HG03342 (cell line): ENCODE measurements around the gene CREB5.

Experiments used
- ATAC-seq: cut with Tn5 transposase; IDR thresholded peaks from one replicate; pipeline ENCODE4 v1.9.1; 2021; ENCODE audit warnings: mild to moderate bottlenecking, moderate library complexity; ENCODE audit not compliant: unreplicated experiment

CREB5 gene

DNA sequence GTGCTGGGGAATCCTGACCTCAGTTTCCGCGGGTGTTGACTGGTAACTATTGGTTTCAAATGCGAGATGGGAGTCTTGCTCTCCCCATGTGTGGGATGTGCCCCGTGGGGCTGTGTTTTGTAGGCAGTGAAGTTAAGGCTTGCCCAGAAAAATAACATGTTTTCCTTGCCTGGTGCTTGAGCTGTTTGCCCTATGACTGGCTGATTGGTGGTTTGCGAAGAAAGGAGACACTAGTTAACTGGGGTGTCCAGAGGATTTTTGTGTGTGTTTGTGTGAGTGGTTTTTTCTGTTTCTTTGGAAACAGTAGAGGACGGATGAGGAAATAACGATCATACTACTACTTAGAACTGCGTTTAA, 61.9 kb downstream of the CREB5 start:
- no peak for ATAC-seq

DNA sequence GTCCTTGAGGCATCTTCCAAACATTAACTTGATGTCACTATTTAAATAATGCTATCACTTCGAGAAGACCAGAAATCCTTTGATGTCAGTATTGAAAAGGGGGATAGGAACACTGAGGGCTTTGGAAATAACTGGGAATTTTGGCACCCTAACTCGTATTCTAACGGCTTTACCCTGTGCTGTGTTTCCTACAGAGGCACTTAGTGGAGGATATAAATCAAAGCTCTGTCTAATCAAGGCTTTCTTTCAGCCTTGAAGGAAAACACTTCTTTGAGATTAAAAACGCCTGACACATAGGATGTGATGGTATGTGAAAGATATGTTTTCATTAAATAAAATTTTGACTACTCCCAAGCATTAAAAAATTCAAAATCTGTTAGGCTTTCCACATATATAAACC, 62.3 kb downstream of the CREB5 start:
- no peak for ATAC-seq

DNA sequence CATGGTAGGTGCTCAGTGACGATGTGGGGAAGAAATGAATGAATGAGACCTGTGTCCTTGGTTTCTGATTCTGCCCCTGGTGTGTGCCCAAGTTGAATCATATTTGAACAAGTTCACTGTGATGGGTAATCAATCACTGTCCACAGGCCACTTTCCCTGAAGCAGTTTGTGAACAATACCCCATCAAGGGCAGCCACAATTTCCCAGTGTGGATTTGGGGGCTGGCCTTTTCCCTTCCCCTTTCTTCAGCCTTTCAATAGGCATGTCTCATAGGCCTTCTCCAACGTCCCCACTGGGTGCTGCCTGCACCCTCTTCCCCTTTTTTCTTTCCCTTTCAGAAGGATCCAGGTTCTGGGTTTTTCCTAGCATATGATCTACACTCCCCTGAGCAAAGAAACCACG, 64.7 kb downstream of the CREB5 start:
- no peak for ATAC-seq

DNA sequence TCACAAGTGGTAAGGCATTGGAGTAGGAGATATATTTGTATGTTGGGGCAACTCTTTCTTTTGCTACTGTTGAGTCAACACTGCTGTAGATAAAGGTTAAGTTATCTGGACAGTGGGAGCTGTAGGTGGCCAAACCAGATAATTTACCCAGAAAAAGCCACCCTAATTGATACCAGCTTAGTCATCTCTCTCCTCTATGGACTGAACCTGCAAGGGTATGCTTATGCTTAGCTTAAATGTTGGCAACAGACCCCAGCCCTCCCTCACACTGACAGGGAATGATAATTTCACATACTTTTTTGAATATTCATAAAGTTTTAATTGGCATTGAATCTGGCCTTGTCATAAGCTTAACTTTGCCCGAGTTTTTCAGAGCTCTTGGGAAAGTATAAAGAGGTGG, 66.3 kb downstream of the CREB5 start:
- ATAC-seq = no peak

DNA sequence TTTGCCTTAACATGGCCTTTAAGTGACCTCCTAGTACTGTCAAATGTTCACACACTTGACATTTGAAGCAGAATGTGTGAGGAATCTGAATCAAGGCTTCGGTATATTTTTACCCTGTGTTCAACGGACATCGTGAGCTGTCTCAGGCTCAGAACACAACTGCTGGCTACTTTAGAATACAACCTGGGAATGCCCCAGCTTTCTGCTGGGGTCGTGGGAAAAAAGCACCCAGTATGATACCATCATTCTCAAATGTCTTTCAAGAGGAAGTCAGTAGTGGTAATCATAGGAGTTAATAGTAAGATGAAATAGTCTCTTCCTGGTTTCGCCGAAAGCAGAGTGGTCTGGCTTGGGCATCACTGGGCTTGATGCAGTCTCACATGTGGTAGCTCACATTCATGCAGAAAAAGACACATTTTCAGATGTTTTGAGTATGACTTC, 67.2 kb downstream of the CREB5 start:
- peak; percentile 54 for ATAC-seq

DNA sequence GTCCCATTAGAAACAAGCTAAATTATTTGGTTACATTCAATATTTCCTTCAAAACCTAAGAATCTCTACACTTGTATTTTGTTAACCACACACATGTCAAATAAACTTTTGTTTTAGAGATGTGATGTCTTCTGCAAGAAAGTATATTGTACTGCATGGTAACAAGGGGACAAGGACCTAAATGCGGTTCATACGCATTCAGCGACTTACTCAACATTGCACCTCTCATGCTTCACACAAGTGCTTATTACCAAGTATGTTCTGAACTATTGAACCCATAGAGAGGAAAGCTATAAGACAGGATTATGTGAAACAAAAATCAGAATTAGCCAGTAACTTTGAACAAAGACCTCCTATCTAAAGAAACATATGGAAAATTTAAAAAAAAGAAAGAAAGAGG, 68.3 kb downstream of the CREB5 start:
- ATAC-seq = no peak

DNA sequence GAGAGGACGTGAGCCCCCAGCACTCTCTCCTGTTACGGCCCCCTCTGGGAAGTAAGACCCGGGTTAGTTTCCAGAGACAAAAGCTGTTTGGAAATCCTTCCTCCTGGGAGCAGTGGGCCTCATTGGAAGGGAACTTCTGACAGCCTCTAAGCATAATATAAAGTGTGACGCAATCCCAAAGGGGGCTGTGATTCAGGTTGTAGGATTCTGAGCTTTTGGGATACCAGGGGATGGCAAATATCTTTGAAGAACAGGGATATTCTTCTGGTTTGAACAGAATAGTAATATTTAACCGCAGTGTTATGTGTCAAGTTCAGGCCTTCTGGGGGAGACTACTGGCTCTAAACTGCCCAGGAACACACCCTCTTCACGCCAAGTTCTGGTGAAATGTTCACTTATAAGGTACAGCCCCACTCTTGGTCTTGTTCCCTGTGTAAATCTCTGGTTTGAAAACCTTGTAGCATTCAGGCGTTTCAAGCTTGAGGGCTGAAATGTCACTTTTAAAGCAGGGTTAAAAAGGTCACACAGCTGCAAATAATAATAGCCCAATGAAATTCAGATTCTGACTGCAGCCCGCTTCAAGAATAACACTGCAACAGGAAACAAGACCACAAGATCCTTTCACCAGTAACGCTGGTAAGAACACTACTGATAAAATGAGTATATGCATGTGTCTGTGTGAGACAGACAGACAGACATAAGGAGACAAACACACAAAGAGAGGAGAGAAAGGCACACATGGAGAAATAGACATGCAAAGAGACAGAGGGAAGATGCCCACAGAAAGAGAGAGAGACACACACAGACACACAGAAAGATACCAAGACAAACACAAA, 69.0 kb downstream of the CREB5 start:
- peak; percentile 72 for ATAC-seq

DNA sequence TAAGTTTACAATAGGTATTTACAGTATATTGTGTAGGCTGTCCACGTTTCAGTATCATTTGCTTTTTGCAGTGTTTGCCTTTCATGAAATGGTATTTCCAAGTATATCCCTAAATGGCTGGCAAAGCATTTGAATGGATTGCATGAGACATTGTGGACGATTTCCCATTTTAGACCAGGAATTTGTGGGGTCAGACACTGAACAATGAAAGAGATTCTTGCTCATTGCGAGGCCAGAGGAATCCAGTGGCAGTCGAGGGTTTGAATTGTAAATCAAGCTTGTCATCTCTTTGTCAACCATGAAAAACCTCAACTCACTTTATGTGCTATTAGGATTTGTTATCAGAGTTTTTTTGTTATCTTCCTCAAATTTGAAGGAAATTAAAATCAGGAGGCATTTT, 70.8 kb downstream of the CREB5 start:
- no peak for ATAC-seq

DNA sequence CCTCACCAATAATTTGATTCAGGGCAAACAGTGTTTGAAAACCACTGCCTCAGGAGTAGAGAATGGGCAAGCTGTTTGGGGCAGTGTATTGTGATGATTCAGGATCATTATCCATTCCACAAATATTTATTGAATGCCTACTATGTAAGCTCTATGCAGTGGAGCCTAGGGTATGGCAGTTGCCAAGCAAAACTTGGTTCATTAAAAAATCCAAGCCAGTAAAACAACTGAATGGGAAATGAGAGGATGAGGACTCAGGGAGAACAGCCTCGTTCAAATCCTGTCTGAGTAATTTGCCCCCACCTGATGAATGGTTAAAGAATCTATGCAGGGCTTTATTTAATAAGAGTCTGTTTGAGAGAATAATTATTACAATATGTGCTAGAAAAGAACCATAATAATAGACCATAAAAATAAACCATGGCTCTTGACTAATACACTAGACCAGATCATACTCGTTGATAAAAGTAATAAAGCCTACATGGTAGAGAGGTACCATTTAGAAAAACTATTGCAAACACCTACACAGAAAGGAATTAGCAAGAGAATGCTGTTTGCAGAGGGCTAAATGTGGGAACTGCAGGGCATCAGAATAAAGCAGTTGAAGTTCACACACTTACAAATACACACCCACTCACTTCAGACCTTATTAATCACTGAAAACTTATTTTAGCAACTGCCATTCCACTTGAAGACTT, 71.7 kb downstream of the CREB5 start:
- no peak for ATAC-seq

DNA sequence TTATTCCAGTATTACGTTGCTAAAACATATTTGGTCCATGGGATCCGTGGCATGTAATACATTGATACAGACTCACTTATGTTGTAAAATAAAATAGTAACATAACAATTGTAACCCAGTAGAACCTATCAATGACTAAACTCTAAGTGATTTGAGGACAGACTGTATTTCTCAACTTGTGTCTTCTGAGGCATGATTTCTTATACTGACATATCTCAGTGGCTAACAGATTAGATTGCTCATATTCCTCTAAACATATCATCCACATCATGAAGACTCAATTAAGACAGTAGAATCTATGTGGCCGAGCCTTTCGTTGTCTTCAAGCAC, 72.3 kb downstream of the CREB5 start:
- ATAC-seq = no peak

DNA sequence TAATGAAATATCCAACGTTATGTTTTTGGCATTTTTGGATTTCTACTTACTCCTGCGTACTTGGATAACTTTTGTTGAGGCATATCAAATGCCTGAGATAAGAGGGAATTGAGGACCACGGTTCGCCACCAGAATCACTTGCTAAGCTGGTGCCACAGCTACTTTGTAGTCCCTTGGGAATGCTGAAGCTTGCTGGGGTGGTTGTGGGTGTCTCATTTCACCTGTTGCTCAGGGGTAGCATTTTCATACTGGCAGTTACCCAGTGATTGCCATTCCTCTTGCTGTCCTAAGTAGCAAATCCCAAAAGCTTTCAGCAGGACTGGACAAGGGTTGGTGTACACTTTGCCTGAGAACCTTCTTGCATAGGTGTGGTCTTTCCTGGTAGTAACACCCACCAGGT, 75.2 kb downstream of the CREB5 start:
- ATAC-seq = no peak

DNA sequence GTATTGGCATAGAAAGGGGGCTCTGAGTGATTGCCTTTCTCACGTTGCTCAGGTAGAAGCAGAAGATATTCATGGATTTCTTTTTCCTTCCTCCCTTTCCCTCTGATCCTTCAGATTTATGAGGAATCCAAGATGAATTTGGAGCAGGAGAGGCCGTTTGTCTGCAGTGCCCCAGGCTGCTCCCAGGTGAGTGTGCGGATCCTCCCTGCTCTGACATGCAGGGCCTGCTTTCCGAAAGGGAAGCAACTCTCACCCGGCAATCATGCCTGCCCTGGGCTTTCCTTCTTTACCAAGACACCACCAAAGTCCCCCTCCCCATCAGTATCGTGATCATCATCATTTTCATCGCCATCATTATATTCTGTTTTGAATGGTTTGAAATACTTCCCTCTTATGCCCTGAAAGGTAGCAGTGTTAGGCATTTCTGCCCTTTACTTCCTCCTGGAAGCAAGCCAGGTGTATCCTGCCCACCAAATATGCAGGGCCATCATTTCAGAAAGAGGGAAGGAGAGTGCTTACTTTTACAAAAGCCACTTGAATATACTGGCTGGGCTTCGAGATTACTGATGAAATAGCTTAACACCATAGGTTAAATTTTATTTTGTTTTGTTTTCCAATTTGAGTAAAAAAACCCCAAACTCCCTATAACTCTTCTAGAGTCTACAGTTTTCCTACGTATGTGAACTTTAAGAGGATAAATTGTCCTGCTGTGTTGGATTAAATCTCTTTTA, 75.9 kb downstream of the CREB5 start:
- no peak for ATAC-seq

DNA sequence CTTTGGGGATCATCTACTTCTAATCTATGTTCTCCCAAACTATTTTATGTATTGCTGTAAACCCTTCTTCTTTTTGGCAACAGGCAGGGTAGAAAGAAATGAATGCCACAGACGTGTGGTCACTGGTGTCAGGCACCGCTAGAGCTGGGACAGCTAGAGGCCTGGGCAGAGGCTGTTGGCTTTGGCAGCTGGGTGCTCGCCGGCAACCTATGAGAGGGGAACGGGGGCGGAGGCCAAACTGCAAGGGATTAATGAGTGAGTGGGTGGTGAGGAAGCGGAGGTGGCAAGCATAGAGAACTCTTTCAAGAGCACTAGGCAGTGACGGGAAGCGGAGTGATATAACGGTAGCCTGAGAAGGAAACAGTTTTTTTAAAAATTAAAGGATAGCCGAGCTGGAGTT, 78.5 kb downstream of the CREB5 start:
- no peak for ATAC-seq

DNA sequence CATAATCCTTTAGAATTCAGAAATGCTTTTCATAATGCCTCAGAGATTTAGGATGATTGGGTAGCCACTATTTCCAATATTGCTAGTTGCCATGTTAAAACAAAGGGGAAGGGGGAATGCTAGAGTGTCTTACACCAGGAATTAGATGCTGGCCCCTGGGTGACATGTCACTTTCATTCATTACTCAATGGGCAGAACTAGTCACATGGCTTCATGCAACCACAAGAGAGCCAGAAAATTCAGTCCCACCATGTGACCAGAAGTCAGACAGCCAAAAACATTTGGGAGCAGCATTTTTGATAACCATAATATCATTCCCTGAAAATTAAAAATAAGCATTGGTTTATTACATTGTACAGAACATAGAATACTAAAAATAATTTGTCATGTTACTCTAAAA, 81.2 kb downstream of the CREB5 start:
- no peak for ATAC-seq

DNA sequence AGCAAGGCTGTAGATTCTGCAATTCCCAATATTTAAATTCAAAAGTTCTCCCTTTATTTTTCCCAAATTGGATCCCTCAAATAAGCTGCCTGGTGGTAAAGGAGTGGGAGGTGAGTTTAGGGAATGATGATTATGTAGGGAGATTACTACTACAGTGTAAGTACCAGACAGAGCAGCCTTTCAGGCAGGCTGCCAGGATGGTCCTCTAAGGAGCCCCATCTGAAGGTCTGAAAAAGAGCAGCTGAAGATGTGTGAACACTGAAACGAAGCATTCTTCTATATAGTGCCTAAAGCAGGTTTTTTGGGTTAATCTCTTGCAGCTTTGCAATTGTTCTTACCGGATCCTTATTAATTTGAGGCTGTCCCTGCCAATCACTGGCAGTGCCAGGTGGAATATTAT, 84.7 kb downstream of the CREB5 start:
- ATAC-seq = no peak

DNA sequence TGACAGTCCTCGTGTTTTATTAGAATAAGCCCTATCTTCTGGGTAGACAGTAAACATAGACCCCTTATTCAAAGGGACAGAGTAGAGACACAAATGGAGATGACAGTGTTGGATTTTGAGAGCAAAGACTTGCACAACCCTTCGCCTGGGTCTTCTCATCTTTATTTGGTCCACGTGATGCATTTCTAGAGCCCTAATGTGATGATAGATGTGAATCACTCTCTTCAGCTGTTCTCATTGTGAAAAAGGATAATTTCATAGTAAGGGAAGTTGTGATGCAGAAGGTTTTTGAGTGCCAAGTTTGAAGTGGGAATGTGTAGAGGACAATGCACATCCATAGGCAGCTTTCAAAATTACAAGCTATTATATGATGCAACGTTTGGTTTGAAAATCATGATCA, 86.3 kb downstream of the CREB5 start:
- ATAC-seq = no peak

DNA sequence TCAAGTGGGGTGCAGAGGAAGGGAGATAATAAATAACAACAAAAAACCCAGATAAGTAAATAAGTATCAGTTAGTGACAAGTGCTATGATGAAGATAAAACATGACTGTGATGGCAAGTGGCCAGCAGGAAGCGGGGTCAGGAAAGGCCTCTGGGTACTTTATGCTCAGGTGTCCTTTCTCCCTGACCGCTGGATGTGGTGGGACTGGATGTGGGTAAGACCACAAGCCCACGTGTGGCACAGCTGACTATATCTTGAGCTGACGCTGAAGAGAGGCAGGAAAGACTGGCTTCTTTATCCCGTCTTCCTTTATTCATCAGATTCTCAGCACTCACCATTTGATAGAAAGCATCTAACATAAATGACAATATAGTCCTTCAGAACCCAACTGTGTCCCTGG, 87.8 kb downstream of the CREB5 start:
- no peak for ATAC-seq

DNA sequence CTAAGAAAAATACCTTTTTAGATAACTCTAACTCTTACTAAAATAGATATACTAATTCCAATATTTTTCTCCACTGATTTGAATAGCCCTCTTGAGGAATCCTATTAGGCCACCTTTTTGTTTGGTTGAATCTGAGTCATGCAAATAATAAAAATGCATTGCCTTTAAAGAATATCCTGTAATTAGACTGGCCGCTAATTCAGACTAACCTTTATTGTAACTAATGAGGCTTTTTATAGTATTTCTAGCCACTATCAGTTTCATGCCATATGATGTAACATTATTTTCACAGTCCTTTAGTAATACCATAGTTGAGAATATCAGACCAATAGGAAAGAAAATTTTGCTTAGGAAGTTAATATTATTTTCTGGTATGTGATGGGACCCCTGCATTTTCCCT, 90.1 kb downstream of the CREB5 start:
- ATAC-seq = no peak

DNA sequence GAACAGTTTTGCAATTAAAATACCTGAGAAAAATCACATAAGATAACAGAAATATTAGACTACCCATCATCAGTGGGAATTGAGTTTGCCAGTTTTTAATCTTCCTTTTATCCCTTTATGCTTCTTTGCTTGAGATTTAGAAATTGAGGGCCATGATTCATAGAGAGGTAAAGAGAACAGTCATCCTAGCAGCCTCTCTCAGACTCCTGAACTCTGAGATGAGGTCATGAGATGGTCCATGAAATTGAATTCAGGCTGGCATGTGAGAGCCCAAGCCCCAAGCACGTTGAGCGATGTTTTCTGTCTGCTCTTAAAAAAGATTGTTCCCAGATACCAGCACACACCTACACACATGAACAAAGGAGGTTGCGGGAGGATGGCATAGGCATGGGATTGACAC, 91.1 kb downstream of the CREB5 start:
- no peak for ATAC-seq

DNA sequence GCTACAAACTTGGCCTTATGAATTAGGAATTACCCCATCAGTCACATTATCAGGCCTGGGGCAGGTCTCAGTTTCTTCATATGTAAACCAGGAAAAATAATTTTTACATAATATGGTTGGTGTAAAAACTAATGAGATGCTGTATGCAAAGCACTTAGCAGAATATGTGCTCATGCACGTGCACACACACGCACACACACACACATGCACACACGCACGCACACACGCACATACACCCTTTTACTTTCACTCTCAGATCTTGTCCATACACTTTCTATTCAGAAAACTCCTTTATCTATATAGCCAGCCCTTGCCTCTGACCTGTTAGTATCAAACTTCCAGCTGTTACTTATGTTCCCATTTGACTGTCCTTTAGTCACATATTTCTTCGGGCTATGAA, 92.7 kb downstream of the CREB5 start:
- no peak for ATAC-seq

DNA sequence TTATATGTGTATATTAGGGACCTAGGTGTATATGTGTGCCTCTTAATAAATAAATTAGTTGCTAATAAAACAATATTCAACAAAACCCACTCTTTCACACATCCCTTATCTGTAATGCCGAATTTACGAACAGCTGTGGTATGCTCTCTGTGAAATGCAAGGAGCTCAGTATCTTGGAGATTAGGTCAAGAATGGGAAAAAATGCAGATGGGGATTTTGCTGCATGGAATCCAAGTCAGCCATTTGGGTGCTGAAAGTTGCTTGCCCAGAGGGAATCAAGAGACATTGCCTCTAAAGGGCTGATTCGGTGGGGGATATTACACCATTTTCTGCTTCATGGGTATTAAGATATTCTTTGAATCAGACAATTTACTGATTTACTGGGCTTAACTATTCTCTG, 93.5 kb downstream of the CREB5 start:
- ATAC-seq = no peak
